CD4-positive, CD25-positive, alpha-beta regulatory T cell (primary cell): Measurements from ENCODE around the gene ALCAM. TPM values are rescaled to one million over a fixed set of nuclear protein-coding genes. Genes with fewer than 3 reads are reported as not detected.

ENCODE experiments used
- ATAC-seq, 2 donors: fragments of 150-1000 bp; cut with Tn5 transposase; one replicate each; pipeline ENCODE4 v1.10.0; 2021; ENCODE audit warnings: low read depth in 2 of 2, moderate number of reproducible peaks in 2 of 2, moderate library complexity in 1 of 2
- DNase-seq, 3 donors: peaks; one replicate each; pipeline versions ENCODE4 v3.0.0 to v3.0.0-alpha.2; 2012 to 2022; ENCODE audit warnings: mixed read lengths in 1 of 3
- H3K27ac ChIP-seq: one replicate; pipeline ENCODE4 v1.7.0; 2013; ENCODE audit warnings: mild to moderate bottlenecking, low read length; ENCODE audit not compliant: insufficient read depth, poor library complexity, severe bottlenecking
- H3K27me3 ChIP-seq: one replicate; pipeline ENCODE4 v1.7.0; 2013; ENCODE audit warnings: low read length; ENCODE audit not compliant: control insufficient read depth, insufficient read depth
- H3K36me3 ChIP-seq: one replicate; pipeline ENCODE4 v1.7.0; 2013; ENCODE audit warnings: mild to moderate bottlenecking, low read length, moderate library complexity; ENCODE audit not compliant: control insufficient read depth, insufficient read depth
- H3K4me1 ChIP-seq: 2 replicates; pipeline ENCODE4 v1.7.0; 2013; ENCODE audit warnings: mild to moderate bottlenecking, low read length; ENCODE audit not compliant: insufficient read depth, control insufficient read depth, poor library complexity, severe bottlenecking
- H3K4me3 ChIP-seq: one replicate; pipeline ENCODE4 v1.7.0; 2013; ENCODE audit warnings: low read depth, mild to moderate bottlenecking, low read length, moderate library complexity
- H3K9me3 ChIP-seq, 2 experiments: 1 replicate in 1 of 2; 2 replicates in 1 of 2; pipeline ENCODE4 v1.7.0; 2013; ENCODE audit warnings: low read length in 2 of 2, mild to moderate bottlenecking in 1 of 2, moderate library complexity in 1 of 2; ENCODE audit not compliant: control insufficient read depth in 2 of 2
- H3K27ac Mint-ChIP-seq, 3 donors: one replicate each; pipeline ENCODE4 v1.8.0; 2020 to 2022; ENCODE audit warnings: mild to moderate bottlenecking in 3 of 3, mixed read lengths in 3 of 3, moderate library complexity in 2 of 3
- H3K27me3 Mint-ChIP-seq: one replicate; pipeline ENCODE4 v1.8.0; 2022; ENCODE audit warnings: mild to moderate bottlenecking, mixed read lengths
- H3K36me3 Mint-ChIP-seq: one replicate; pipeline ENCODE4 v1.8.0; 2020; ENCODE audit warnings: mixed read lengths
- H3K4me1 Mint-ChIP-seq, 4 donors: one replicate each; pipeline ENCODE4 v1.8.0; 2020 to 2022; ENCODE audit warnings: mixed read lengths in 4 of 4, mild to moderate bottlenecking in 1 of 4
- H3K4me3 Mint-ChIP-seq, 4 donors: one replicate each; pipeline ENCODE4 v1.8.0; 2020 to 2022; ENCODE audit warnings: mild to moderate bottlenecking in 4 of 4, mixed read lengths in 4 of 4, moderate library complexity in 3 of 4
- H3K9me3 Mint-ChIP-seq, 7 donors: one replicate each; pipeline ENCODE4 v1.8.0; 2020 to 2022; ENCODE audit warnings: mixed read lengths in 7 of 7, mild to moderate bottlenecking in 3 of 7, moderate library complexity in 2 of 7
- polyA plus RNA-seq, 4 donors: library from polyadenylated mRNA; unstranded; fragments of 300-500 nt; fragmentation: Illumina TruSeq; gene quantifications; one replicate each; pipeline ENCODE4 v1.2.3, GENCODE V29; 2021
- total RNA-seq: library from RNA; stranded (reverse); gene quantifications from one replicate; pipeline ENCODE4 v1.2.3, GENCODE V29; 2022

The ALCAM gene
- total and polyA plus RNA-seq, 5 donors from 2014 or later = 6.1 to 13.2 (median 7.5) TPM

DNA sequence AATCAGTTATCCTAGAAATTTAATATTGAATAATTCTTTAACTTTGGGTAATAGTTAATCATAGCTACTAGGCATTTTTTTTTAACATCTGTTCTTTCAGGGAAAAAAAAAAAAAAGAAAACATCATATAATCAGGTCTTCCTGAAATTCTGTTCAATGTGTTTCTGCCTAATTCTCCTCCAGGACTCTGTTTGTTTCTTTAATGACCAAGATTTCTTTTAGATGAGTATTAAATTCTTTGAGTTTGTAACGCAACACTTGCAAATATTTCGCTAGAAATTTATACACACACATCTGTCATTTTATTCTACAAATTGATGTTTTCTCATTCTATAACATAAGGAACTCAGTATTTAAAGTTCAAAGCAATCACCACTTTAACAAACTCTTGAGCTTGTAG is 56.7 kb downstream of the ALCAM start:
- no peak for DNase-seq
- H3K36me3 Mint-ChIP-seq = no peaks in the 10 kb centered on the region

DNA sequence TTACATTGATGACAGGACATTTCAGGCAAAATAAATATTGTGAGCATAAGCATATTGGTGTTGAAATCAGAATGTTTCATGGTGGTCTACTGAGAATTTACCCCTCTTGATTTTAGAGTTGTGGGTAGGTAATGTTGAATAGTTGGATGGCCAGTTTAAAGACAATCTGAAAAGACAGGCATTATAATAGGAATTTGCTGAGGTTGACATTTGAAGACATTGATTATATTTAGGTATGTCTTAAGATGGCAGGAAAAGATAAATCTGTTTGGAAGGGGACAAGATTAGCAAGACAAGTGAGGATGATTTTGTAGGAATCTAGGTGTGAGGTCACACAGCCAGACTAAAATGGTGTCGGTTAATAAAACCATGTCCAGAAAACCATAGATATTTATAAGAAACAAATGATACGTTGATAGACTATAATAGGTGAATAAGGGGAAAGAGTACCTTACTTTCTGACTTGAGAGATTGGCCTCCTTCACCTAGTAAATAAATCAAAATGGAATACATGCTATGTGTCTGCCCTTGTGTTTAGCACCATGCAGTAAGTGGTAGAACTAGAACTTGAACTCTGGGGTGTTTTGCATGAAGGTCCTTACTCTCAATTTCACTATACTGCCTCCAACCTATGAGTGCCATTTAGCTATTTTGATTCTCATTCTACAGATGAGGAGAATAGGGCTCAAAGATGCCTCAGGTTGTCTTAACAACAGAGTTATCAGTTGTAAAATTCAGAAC is 57.9 kb downstream of the ALCAM start:
- Histone ChIP-seq H3K27me3 (no peaks in the 10 kb centered on the region), H3K4me1 (no peaks in the 10 kb centered on the region), H3K27ac (no peak overlapping the region), H3K9me3 (no peaks in the 10 kb centered on the region), H3K4me3 (no peak overlapping the region), H3K36me3 (no peaks in the 10 kb centered on the region)
- Mint-ChIP-seq H3K27ac (no peak overlapping the region), H3K4me3 (no peak overlapping the region), H3K9me3 (peaks cover 0 to 1% (median 0%) of the 10 kb centered on the region in 7 donors), H3K27me3 (no peaks in the 10 kb centered on the region), H3K36me3 (no peaks in the 10 kb centered on the region), H3K4me1 (peaks cover 0 to 10% (median 0%) of the 10 kb centered on the region in 4 donors)
- ATAC-seq = no peak
- no peak for DNase-seq

More for the DNA sequence above, 56.7 kb downstream of the ALCAM start:
- no peak overlapping the region for H3K27ac ChIP-seq
- no peak for ATAC-seq
- H3K4me3 Mint-ChIP-seq = no peak overlapping the region
- no peak overlapping the region for H3K27ac Mint-ChIP-seq
- no peaks in the 10 kb centered on the region for H3K36me3 ChIP-seq
- H3K4me3 ChIP-seq = no peak overlapping the region
- no peaks in the 10 kb centered on the region for H3K27me3 Mint-ChIP-seq
- no peaks in the 10 kb centered on the region for H3K4me1 ChIP-seq
- no peaks in the 10 kb centered on the region for H3K9me3 ChIP-seq
- peaks cover 0 to 1% (median 0%) of the 10 kb centered on the region in 7 donors for H3K9me3 Mint-ChIP-seq
- H3K4me1 Mint-ChIP-seq = peaks cover 0 to 10% (median 0%) of the 10 kb centered on the region in 4 donors
- H3K27me3 ChIP-seq = no peaks in the 10 kb centered on the region

DNA sequence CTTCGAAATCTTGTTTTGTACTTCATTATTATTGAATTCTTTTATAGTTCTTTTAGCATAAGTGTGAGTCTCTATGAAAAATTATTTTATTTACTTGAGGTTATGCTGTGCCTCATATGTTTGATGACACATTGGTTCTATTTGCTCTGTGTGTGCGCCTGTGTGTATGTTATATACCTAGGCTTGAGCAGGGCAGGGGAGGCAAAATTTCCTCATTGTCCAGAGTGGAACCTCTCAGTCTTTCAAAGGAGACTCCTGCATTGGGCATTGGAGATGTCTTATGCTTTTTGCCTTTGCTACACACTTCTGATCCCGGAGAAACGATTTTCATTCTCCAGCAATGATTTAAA is 58.4 kb downstream of the ALCAM start:
- DNase-seq (no peak), ATAC-seq (no peak)
- no peaks in the 10 kb centered on the region for H3K36me3 ChIP-seq
- H3K4me1 ChIP-seq = no peaks in the 10 kb centered on the region
- H3K4me3 ChIP-seq = no peak overlapping the region
- Mint-ChIP-seq H3K4me1 (peaks cover 0 to 10% (median 0%) of the 10 kb centered on the region in 4 donors), H3K9me3 (peaks cover 0 to 1% (median 0%) of the 10 kb centered on the region in 7 donors), H3K4me3 (no peak overlapping the region), H3K36me3 (no peaks in the 10 kb centered on the region), H3K27ac (no peak overlapping the region), H3K27me3 (no peaks in the 10 kb centered on the region)
- no peaks in the 10 kb centered on the region for H3K27me3 ChIP-seq
- no peak overlapping the region for H3K27ac ChIP-seq
- no peaks in the 10 kb centered on the region for H3K9me3 ChIP-seq

DNA sequence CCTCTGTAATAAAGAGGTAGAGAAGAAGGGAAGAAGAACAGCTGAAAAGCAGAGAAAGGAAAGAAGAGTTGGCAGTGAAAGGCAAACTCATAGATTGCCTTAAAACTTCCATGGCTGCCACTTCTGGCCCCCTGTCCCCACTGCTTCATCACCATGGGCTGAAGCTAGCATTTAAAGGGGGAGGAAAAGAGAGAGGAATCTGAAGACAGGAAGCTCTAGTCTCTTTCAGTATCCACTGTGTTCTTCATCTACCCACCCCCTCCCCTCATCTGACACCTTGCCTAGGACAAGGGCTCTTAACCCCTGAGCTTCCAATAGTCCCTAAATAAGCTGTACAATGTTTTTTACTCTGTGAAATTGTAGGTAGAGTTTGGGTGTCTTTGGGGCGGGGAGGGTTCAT is 60.6 kb downstream of the ALCAM start:
- Histone ChIP-seq H3K27ac (no peak overlapping the region), H3K36me3 (no peaks in the 10 kb centered on the region), H3K27me3 (no peaks in the 10 kb centered on the region), H3K4me1 (no peaks in the 10 kb centered on the region), H3K9me3 (no peaks in the 10 kb centered on the region), H3K4me3 (no peak overlapping the region)
- Mint-ChIP-seq H3K9me3 (peaks cover 0 to 2% (median 0%) of the 10 kb centered on the region in 7 donors), H3K27ac (no peak overlapping the region), H3K36me3 (no peaks in the 10 kb centered on the region), H3K4me1 (peaks cover 0 to 12% (median 0%) of the 10 kb centered on the region in 4 donors), H3K27me3 (no peaks in the 10 kb centered on the region), H3K4me3 (no peak overlapping the region)
- DNase-seq (no peak), ATAC-seq (no peak)

DNA sequence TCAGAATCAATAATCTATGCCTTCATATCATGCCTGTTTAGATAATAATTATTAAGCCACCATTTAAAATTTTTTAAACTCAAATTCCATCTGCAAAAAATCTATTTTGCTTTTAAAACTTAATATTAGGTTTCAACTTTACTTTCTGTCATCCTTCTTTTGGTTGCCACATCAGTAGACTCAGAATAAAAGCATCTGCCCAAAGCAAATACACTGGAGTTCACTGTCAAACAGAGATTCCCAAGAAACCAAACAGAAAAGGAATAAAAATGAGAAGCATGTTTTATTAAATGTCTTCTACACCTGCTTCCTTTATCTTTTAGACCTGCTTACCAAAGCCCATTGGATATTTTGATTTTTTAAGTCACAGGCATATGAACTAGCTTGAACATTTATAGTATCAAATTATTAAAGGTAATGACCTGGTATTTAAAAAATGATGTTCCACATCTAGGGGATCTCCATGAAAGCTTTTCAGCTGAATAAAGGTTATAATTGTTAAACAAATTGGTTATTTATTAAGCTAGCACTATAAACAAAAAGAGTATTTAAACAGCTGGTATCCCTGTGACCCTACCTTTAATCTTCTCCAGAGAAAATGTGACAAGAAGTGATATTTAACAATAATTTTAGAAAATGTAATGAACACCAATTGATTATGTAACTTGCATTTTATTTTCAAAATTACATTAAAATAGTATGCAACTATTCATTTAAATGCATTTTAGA is 62.5 kb downstream of the ALCAM start:
- H3K27ac ChIP-seq = no peak overlapping the region
- H3K4me1 Mint-ChIP-seq = peaks cover 0 to 12% (median 0%) of the 10 kb centered on the region in 4 donors
- no peaks in the 10 kb centered on the region for H3K27me3 Mint-ChIP-seq
- H3K36me3 Mint-ChIP-seq = no peaks in the 10 kb centered on the region
- H3K4me1 ChIP-seq = no peaks in the 10 kb centered on the region
- no peaks in the 10 kb centered on the region for H3K9me3 ChIP-seq
- DNase-seq (no peak), ATAC-seq (no peak)
- no peak overlapping the region for H3K27ac Mint-ChIP-seq
- H3K4me3 Mint-ChIP-seq = no peak overlapping the region
- no peak overlapping the region for H3K4me3 ChIP-seq
- no peaks in the 10 kb centered on the region for H3K36me3 ChIP-seq
- no peaks in the 10 kb centered on the region for H3K27me3 ChIP-seq
- H3K9me3 Mint-ChIP-seq = peaks cover 0 to 2% (median 0%) of the 10 kb centered on the region in 7 donors

DNA sequence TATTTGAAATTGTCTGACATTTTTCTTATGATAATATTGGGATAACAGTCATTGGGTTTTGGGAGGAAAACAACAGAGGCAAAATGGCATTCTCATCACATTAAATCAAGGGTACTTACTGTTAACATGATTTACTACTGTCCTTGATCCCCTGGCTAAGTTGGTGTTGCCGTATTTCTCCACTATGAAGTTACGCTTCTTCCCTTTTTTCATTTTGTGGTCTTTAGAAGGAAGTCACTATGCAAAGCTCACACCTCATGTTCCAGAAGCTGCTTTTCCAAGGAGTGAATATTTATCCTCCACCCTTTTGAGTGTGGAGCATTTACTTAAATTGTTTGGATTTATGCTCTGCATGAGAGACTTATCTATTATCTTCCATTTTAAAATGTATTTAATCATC is 63.7 kb downstream of the ALCAM start:
- Histone ChIP-seq H3K27me3 (no peaks in the 10 kb centered on the region), H3K9me3 (no peaks in the 10 kb centered on the region), H3K36me3 (no peaks in the 10 kb centered on the region), H3K27ac (no peak overlapping the region), H3K4me3 (no peak overlapping the region), H3K4me1 (no peaks in the 10 kb centered on the region)
- Mint-ChIP-seq H3K4me1 (peaks cover 0 to 9% (median 0%) of the 10 kb centered on the region in 4 donors), H3K27ac (no peak overlapping the region), H3K36me3 (no peaks in the 10 kb centered on the region), H3K4me3 (no peak overlapping the region), H3K27me3 (no peaks in the 10 kb centered on the region), H3K9me3 (peaks cover 0 to 2% (median 0%) of the 10 kb centered on the region in 7 donors)
- DNase-seq = no peak
- no peak for ATAC-seq

DNA sequence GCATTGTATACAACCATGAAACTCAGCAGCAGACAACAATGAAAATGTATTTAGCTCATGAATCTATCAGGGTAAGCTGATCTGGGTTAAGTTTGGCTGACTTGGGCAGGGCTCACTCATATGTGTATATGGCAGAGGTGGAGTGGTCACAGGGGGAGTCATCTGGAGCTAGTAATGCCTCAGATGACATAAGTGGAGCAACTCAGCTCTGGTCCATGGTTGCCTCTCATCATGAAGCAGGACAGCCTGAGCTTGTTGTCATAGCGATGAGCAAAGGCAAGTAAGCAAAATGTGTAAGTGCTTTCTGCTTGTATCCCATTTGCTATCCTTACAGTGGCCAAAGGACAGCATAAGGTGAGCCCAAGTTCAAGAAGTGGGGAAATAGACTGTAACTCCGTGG is 64.5 kb downstream of the ALCAM start:
- ATAC-seq (no peak), DNase-seq (no peak)
- no peaks in the 10 kb centered on the region for H3K36me3 ChIP-seq
- Mint-ChIP-seq H3K27ac (no peak overlapping the region), H3K4me1 (peaks cover 0 to 9% (median 0%) of the 10 kb centered on the region in 4 donors), H3K36me3 (no peaks in the 10 kb centered on the region), H3K9me3 (peaks cover 0 to 2% (median 0%) of the 10 kb centered on the region in 7 donors), H3K4me3 (no peak overlapping the region), H3K27me3 (no peaks in the 10 kb centered on the region)
- H3K4me3 ChIP-seq = no peak overlapping the region
- no peak overlapping the region for H3K27ac ChIP-seq
- no peaks in the 10 kb centered on the region for H3K4me1 ChIP-seq
- H3K9me3 ChIP-seq = no peaks in the 10 kb centered on the region
- H3K27me3 ChIP-seq = no peaks in the 10 kb centered on the region
